Muscle of back (tissue), 11 donors: Measurements from ENCODE around the gene STARD7. TPM values are rescaled to one million over a fixed set of nuclear protein-coding genes. Genes with fewer than 3 reads are reported as not detected.
"Not testable (repeated sequence)": the region's sequence is repeated elsewhere in the genome, so short reads cannot be mapped to it uniquely, and the experiment has no call there.

Experiments used
- DNase-seq, 3 donors: peaks; one replicate each; pipeline versions ENCODE4 v3.0.0 to v3.0.0-alpha.2; 2013
- polyA plus RNA-seq, 10 donors: library from polyadenylated mRNA; unstranded; fragments of 120-200 nt; gene quantifications; one replicate each; pipeline ENCODE4 v1.2.1, GENCODE V29; 2013; ENCODE audit not compliant: insufficient read length in 10 of 10

The STARD7 gene
- polyA plus RNA-seq, 10 donors: 82.6 to 152 (median 105) TPM

- DNase-seq: no peak
Measured at GRCh38 chr2:96167407-96168013, 41.1 kb downstream of the STARD7 start.

GRCh38 chr2:96164459-96165184 lies 44.0 kb downstream of the STARD7 start:
- DNase-seq: no peak

- peak in 1 of 3 donors; percentile 62 for DNase-seq
Measured at GRCh38 chr2:96163768-96164429, 44.7 kb downstream of the STARD7 start.

- no peak for DNase-seq
Measured at GRCh38 chr2:96163415-96163767, 45.2 kb downstream of the STARD7 start.

GRCh38 chr2:96161898-96162297 lies 46.7 kb downstream of the STARD7 start:
- DNase-seq: no peak

GRCh38 chr2:96160366-96160765 lies 48.3 kb downstream of the STARD7 start:
- not testable (repeated sequence) for DNase-seq

GRCh38 chr2:96159084-96159830 lies 49.4 kb downstream of the STARD7 start:
- DNase-seq: no peak

- DNase-seq: no peak
Measured at GRCh38 chr2:96158554-96158940, 50.1 kb downstream of the STARD7 start.

GRCh38 chr2:96157649-96158553 lies 50.7 kb downstream of the STARD7 start:
- DNase-seq: no peak

- DNase-seq: no peak
Measured at GRCh38 chr2:96156926-96157648, 51.5 kb downstream of the STARD7 start.

- no peak for DNase-seq
Measured at GRCh38 chr2:96156011-96156820, 52.4 kb downstream of the STARD7 start.

GRCh38 chr2:96154506-96155380 lies 53.9 kb downstream of the STARD7 start:
- no peak for DNase-seq

- no peak for DNase-seq
Measured at GRCh38 chr2:96153991-96154431, 54.6 kb downstream of the STARD7 start.

- no peak for DNase-seq
Measured at GRCh38 chr2:96153291-96153713, 55.3 kb downstream of the STARD7 start.

GRCh38 chr2:96152304-96153161 lies 56.1 kb downstream of the STARD7 start:
- no peak for DNase-seq

- DNase-seq: no peak
Measured at GRCh38 chr2:96151595-96152303, 56.9 kb downstream of the STARD7 start.
